HG02798 (cell line): Measurements from ENCODE around the gene HLA-DPB1.
A peak's percentile ranks its signal among the peaks of the same experiment; 100 is the strongest.

Source experiments
- ATAC-seq: cut with Tn5 transposase; IDR thresholded peaks from one replicate; pipeline ENCODE4 v1.9.1; 2021; ENCODE audit warnings: mild to moderate bottlenecking; ENCODE audit not compliant: unreplicated experiment, poor library complexity

Gene HLA-DPB1

DNA sequence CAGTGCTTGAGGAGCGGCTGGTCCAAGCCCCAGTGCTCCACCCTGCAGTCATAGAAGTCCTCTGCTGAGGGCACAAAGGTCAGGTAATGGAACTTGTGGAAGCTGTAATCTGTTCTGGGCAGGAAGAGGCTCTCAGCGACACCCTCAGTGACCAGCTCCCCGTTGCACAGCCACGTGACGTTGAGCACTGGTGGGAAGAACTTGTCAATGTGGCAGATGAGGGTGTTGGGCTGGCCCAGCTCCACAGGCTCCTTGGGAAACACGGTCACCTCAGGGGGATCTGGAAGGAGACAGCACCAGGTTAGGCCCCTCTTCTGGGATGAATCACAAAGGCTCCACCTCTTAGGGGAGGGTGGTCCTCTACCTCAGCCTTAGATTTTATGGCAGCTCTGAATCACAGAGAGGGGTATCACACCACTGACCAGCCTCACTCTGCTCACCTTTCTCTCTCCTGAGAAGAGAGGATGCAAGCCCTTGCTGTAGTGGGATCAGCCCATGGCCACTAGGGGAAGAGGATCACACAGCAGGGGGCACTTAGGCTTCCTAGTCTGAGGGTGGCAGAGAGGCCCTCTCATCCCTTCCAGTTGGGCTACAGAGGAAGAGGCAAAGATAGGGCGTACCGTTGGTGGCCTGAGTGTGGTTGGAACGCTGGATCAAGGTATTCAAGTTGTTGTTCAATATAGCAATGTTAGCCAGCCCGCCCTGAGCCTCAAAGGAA is 6.6 kb upstream of the HLA-DPB1 start:
- ATAC-seq, result no peak

DNA sequence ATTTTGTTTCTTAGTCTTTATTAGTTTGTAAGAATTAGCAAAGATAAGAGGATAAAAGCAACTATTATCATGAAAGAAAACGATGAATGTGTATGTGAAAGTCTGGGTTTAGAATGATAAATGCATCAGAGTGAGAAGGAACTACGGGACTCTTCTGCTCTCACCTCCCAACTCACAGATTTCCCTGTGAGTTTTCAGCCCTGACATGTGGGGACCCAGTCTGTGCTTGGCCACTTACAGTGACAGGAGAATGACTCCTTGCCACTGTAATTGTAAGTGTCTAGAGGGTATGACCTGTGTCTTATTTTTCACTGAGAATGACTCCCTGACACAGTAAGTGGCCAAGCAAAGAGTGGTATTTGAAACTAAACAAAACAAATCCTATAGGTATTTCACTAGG is 4.9 kb upstream of the HLA-DPB1 start:
- ATAC-seq, result no peak

DNA sequence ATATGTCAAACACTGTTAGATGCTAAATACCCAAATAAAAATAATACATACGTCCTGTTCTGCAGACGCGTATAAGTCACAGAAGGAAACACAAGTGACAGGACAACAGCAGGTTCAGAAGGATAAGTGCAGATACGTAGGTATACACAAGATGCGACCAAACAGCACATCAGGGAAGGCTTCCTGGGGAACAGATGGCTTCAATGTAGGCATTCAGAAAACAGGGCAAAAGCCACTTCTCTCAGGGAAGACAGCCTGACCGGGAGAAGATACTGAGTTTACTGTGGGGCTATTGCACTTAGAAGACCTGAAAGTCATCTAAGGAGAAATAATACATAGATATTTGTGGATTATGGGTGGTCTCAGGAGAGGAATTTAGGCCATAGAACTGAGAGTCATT is 4.2 kb upstream of the HLA-DPB1 start:
- ATAC-seq, result no peak

DNA sequence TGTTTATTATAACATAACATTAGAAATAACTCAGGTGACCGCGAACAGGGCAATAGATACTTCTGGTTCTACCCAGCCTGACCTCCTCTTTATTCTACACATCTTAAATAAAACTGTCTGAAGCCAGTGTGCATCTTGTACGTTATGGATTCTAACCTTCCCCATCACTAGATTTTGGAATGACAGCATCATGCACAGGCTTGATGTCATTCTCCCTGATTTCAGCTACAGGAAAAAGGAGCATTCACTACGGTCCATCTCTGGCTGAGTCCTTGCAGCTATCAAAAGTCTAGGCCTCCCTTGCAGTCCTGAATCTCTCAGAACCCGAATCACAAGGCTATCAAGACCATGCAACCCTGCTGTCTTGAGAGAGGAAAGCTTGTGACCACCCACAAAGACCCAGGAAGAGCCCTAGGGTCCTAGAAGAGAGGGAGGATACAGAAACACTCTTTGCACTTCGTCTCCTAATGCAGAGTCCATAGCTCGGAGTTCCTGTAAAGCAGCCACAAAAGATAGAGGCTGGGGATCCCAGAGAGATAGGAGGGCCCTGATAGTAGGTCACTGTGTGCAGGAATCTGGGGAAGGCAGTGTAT is 3.2 kb upstream of the HLA-DPB1 start:
- no peak for ATAC-seq

DNA sequence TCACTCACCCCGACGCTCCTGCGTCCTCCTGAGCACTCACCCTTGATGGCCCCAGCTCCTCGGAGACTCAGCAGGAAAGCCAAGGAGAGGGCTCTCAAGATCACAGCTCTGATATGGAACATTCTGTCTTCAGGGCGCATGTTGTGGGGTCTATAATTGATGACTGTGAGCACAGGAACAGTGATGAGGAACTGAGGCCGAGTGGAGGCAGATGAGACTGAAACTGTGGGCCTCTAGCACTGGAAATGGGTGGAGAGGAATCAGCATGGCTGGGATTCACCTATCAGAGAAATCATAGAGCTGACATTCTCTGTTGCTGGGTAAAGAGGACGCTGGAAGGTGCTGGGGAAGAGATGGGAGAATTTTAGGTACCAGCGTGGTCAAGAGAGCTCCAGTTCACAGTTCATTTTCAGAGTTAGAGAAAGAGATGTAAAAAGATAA is 2.3 kb upstream of the HLA-DPB1 start, which contains the start of gene HLA-DPA1:
TSS of gene HLA-DPA1 (minus strand) at position 219 of the 441 bp plus-strand sequence.
- ATAC-seq, result peak; percentile 78

DNA sequence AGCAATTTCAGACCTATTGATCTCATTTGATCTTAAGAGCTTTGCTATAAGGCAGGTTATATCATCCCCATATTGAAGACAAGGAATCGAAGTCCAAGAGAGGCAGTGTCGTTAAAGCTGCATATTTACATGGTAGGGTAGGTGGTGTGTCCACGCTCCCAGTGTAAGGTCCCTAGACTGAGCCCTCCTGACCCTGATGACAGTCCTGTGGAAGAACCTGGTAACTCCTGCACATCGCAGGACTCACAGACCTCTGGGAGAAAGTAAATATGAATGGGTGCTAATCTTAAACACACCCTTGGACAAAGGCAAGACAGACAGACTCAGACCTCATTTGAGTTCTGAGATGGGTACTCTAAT is 602 bp upstream of the HLA-DPB1 start:
- ATAC-seq, result no peak

DNA sequence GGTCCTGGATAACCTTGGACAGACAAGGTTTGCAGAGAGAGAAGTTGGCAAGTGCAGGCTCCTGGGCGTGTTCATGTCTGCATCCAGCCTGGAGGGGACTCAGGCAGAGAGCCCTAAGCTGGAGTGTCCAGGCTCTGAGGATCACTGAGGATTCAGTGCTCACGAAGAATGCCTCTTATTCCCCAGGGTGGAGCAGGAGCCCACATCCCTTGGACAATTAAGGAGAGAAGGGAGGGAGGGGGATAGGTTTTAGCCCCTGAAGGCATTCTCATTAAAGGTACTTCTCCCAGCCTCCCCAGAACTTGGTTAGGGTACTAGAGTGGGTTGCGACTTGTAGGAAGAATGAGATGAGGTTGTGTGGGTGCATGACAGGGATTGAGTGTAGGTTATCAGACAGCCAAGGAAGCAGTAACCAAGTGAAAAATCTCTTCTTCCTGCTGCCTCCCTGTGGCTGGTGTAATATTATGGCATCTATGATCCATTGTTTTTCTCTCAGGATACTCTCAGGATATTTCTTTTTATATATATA is 680 bp downstream of the HLA-DPB1 start:
- no peak for ATAC-seq

DNA sequence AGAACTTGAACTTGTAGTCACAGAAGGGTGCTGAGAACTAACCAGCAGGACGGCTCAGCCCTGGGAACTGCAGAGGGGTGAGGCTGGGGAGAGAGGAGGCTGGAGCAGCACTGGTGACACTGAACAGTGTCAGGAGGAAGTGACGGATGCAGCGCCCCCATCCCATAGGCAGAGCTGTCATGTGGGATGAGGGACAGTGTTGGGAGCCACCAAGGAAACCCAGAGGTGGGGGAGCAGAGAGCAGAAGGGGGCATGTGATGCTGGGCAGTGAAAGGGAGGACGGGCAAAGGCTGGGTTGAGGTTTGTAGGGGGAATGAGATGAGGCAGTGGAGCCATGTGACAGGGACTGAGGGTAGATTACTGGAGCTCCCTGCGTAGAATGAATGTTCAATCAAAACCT is 2.1 kb downstream of the HLA-DPB1 start:
- no peak for ATAC-seq

DNA sequence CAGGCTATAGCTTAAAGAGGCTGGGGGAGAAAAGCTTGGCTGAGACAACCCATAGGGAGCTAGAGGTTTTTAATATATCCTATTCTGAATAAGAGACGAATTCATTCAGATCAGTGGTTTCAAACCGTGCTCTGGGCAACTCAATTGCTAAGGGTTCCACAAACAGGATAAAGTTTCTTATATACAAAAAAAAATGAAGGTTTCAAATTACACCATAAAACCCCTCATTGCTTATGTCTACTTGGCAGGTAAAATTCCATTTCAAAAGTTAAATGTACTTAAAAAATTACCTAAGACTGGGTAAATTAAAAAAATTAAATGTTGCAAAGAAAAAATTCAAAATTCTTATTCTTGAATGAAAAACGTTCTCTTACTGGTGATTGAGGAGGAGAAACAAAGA is 2.7 kb downstream of the HLA-DPB1 start:
- no peak for ATAC-seq

DNA sequence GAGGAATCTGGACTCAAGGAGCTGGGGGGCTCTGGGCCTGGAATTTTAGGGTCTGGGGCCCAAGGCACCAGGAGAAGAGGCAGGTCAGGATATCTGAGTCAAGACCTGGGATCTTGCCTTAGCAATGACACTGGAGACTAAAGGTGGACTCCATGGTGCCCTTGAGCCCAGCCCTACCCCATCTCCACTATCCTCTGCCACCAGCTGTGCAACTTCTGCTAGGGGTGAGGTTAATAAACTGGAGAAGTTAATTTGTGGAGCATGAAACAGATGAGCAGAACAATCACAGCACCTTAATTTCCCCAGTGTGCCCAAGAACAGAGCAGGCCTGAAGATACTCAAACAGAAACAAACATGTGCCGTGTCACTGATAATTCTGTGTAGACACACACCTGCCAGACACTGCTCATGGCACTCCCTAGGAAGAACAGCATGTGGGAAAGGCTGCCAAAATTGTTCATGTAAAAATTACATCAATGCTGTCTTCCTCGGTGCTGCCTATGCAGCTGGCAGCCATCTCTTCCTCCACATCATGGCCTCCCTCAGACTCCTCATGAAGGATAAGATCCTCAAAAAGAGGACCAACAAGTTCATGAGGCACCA is 3.2 kb downstream of the HLA-DPB1 start:
- no peak for ATAC-seq

DNA sequence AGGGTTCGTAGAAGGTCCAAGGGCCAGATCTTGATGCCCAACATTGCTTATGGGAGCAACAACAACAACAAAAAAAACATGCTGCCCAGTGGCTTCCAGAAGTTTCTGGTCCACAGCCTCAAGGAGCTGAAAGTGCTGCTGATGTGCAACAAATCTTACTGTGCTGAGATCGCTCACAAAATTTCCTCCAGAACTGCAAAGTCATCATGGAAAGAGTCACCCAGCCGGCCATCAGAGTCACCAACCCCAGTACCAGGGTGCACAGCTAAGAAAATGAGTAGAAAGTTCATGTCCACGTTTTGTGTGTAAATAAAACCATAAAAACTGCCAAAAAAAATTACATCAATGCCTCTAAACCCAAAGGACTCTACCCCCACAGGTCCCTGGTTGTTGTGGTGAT is 3.8 kb downstream of the HLA-DPB1 start:
- no peak for ATAC-seq

DNA sequence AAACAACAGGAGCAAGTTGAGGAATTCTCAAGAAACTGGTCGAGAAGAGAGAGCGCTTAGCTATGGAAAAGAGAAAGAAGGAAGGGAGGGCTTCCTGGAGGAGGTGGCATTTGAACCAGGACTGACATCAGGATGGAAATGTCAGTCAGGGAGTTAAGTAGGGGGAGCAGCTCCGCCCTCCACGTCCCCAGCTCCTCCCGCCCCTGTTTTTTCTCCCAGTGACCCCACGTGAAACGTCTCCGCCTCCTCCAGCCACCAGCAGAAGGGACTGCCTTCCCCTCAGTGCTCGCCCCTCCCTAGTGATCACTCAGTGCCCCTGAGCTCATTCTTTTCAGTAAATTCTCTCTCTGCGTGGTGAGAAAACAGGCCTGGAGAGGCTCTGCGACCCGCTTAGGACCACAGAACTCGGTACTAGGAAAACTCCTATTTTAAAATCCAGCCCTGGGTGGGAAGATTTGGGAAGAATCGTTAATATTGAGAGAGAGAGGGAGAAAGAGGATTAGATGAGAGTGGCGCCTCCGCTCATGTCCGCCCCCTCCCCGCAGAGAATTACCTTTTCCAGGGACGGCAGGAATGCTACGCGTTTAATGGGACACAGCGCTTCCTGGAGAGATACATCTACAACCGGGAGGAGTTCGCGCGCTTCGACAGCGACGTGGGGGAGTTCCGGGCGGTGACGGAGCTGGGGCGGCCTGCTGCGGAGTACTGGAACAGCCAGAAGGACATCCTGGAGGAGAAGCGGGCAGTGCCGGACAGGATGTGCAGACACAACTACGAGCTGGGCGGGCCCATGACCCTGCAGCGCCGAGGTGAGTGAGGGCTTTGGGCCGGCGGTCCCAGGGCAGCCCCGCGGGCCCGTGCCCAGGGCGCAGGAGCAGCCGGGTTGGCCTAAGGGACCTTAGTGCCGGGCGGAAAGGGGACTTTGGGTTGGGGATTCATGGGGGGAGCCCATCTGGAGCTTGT is 4.6 kb downstream of the HLA-DPB1 start:
- ATAC-seq, result no peak

DNA sequence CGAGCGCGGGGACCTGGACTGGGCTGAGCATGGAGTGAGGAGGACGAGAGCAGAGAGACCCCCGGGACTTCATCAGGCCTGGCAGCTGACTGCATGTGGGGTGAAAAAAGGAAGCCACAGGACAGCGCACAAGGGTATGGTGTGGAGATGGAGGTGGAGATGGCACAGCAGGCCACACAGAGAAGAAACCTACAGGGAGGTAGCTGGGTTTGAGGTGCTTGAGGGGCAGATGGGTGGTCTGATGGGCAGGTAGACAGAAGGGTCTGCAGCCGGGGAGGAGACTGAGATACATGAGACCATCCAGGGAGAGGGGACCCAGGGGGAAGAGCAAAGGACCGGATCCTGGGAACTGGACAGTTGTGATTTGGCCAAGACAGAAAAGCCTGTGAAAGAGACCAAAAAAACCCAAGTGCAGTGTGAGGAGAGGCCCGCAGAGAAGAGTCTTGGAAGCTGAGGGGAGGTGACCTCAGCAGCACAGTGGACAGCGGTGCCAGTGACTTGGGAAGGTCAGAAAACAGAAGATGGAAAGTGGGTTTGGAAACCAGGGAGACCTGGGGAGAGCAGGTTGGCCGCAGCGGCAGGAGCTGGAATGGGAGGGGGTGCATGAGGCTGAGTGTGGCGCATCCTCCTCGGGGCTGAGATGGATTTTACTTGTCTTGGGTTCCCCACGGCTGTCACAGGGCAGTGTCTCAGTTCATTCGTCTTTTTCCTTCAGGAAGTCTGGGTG is 5.5 kb downstream of the HLA-DPB1 start:
- no peak for ATAC-seq

DNA sequence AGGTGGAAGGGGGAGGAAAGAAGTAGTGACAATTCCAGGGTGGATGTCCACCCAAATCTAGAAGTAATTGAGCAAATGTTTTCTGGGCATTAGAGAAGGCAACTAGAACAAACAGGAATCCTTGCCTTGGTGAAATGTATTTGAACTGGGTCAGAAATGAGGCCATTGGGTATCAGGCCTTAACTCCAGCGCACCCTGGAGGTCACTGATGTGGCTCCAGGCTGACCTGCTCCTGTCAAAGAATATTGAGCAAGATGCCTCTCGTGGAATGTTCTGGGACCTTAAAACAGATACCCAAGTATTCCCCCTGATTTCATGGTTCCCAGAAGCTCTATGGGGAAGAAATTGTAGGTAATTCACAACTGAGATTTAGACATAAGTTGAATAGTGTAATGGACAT is 6.9 kb downstream of the HLA-DPB1 start:
- ATAC-seq, result no peak

DNA sequence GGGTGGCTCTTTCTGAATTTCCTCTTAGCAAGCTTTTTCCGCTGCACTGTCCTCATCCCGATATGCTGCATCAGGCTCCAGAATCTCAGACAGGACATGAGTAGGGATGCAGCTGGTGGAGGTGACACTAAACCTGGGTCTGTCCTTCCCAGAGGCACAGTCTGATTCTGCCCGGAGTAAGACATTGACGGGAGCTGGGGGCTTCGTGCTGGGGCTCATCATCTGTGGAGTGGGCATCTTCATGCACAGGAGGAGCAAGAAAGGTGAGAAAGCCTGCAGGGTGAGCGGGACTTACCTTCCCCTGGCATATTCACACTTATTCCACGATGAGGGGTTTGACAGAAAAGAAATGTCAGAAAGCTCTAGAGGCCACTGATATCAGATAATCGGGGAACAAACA is 9.8 kb downstream of the HLA-DPB1 start:
- ATAC-seq, result no peak

DNA sequence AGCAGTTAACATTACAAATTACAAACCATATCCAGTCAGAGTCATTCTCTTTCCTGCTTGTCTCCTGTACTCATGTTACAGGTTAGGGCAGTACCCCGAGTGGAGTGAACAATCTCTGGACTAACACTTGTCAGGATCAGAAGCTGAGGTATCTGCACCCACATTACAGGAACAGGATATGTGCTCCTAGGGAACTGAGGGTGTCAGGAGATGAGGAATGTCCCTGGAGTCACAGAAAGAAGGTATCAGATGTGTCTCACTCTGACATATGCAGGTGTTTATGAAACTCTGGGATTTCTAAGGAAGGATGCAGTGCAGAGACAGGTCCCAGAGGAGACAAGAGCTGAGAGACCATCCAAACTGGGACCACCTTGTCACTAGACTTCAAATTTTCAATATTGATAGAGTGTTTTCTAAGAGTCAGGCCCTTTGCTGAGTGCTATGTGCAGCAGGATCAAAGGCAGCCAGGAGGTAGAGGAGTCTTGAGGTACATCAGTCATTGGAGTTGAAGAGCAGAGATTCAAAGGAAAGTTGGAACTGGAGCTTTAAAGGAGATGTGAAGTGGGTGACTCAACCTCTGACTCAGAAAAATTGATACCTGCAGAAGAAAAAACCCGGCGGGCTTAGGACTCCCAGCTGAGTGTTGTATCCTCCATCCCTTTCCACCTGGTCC is 12.6 kb downstream of the HLA-DPB1 start:
- ATAC-seq, result no peak

DNA sequence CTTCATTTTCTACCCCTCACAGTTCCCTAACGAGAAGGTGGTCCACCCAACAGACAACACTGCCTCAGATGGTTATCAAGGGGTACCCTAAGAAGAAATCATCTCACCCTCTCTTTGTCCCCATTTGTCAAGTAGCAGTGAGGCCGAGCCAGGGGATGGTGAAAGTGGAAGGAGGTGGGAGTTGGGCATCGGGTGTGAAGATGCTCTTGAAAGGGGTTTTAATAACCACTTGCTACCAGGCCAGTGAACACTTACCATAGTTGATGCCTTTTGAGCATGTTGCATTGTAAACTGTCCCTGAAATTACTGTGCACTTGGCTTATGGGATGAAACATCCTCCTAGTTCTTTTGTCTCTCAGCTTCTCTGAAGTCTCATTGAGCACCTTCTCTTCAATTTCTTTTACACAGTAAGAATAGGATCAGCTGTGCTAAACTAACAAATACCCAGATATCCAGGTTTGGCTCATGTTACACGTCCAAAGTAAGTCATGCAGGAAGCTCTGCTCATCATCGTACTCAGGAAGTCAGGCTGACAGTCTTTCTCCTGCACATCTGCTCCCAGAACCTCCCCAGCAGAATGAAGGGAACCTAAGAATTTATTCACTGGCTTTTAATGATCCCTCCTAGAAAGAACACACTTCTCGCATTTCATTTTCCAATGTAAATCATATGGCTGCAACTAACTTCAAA is 13.3 kb downstream of the HLA-DPB1 start:
- ATAC-seq, result no peak

DNA sequence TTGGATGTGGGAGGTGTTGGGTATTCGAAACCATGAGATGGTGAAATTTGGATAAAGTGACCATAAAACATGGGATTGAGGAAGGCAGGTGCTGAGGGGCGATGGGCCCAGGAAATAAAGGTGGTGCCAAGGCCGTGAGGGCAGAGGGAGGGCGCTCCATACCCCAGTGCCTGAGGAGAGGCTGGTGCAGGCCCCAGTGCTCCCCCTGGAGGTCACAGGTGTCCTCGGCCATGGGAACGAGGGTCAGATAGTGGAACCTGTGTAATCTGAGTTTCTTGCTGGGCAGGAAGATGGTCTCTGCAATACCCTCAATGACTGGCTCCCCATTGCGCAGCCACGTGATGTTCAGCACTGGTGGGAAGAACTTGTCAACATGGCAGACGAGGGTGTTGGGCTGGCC is 16.2 kb downstream of the HLA-DPB1 start:
- ATAC-seq, result peak; percentile 55

DNA sequence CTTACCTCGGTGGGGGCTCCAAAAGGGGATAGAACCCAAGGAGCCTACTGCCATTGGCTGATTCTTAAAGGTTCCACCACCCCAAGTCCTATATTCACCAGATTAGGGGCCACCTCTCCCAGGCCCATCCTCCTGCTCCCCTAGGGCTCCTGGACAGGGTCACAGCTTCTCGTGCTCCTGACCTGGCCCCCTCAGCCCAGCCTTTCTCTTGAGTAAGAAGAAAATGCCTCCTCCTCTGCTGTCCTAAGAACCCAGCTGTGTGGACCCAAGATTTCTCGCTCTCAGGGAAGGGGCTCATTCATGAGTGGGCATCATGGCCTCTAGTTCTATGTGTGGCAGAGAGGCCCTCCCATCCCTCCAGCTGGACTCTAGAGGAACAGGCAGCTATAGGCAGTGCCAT is 16.6 kb downstream of the HLA-DPB1 start:
- ATAC-seq, result no peak
